ENCODE measurements around the gene SORBS2.
"Not testable (repeated sequence)": the region's sequence is repeated elsewhere in the genome, so short reads cannot be mapped to it uniquely, and the experiment has no call there.

GRCh38 chr4:185714524-185714923, 97.5 kb downstream of the SORBS2 start:
- not testable (repeated sequence) for TF ChIP-seq EP300 (conservative IDR thresholded peaks at IDR 0.05; ENCODE audit: poor library complexity, severe bottlenecking); CTCF (IDR thresholded peaks at IDR 0.05; ENCODE audit: poor library complexity, severe bottlenecking); RAD21 (conservative IDR thresholded peaks at IDR 0.05); EZH2 (IDR thresholded peaks at IDR 0.05; ENCODE audit: borderline replicate concordance, insufficient read depth, low read length, poor library complexity, severe bottlenecking)
